Stimulated activated CD8-positive, alpha-beta memory T cell treated with anti-CD3 and anti-CD28 coated beads, Interleukin-7, amount 100 ng/mL, for 4 hours (primary cell): ENCODE results near the gene PRG2.

ENCODE experiments used
- DNase-seq, 2 donors: peaks; one replicate each; pipeline ENCODE4 v3.0.0-alpha.2; 2020; ENCODE audit warnings: low read depth in 2 of 2

Gene PRG2

DNA sequence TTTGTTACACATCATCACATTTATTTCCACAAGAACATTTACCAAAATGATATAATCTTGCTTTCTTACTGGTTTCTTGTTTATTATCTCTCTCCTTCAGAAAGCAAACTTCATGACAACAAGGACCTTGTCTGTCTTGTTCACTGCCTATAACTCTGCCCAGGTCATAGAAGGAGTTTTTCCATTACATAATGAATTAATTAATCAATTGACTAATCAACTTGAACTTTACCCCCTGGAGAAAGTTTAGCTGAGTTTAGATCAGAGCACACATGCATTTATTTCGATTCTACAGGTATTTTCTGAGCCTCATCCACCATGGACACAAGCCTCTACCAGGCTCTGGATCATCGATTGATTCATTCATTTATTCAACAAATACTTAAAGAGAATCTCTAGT, 6.3 kb upstream of the PRG2 start:
- no peak for DNase-seq

DNA sequence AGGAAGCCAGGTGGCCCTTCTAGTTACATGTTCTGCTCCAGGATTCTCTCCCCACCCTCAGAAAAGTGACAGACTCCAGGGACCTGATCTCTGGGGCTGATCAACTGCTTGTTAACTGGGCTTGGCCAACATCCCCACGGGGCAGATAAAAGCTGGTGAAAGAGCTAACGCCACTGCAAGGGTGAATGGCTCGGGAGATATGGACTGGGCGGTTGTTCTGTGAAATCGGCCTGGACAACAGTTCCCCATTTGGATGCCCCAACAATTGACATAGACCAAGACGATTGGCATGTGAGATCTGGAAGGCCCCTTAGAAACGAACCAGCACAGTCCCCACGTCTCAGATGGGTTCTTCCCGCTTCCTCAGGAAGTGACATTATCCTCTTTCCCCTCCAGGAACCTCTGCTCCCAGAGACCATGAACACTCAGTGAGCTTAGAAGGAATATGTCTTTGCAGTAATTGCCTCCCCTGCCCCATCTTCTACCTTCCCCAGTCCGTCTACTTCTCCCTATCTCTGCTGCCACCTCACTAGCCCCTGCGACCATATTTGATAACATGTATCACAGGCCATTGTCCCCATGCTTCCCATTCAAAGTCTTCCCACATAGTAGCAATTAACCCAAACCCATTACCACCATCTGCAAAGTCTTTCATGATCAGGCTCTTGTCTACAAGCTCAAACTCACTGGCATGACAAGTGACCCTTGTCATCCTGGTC, 5.6 kb upstream of the PRG2 start:
- DNase-seq: no peak

DNA sequence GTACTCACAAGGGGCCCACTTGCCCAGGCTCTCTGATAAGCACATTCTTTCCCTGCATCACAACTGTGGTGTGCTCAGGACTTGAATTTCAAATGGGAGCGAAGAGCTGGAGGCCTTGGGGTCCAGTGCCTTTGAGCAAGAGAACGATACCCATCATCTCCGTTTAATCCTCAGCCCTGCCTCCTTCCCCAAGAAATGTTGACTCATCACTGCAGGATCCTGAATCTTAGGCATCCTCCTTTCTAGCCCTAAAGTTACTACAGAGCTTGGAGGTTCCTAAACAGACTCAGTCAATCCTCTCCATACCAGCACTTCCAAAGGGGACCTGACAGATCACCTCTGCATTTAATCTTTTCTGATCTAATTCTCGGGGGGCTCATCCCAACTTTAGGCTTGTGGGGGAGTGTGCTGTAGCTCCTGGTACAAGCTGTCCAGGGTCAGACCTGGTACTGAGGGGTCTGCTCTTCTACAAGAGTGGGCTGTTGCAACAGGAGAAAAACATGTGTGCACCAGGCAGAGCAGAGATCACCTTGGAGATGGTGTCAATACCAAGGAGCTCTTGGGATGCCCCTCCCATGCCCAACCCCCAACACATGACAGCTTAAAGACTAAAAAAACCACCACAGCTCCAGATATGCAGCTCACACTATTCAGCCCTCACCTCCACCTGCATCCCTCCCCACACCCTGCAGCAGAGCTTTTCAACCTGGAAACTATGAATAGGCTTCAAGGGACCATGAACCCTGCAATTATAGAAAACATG, 3.9 kb upstream of the PRG2 start:
- DNase-seq: no peak

DNA sequence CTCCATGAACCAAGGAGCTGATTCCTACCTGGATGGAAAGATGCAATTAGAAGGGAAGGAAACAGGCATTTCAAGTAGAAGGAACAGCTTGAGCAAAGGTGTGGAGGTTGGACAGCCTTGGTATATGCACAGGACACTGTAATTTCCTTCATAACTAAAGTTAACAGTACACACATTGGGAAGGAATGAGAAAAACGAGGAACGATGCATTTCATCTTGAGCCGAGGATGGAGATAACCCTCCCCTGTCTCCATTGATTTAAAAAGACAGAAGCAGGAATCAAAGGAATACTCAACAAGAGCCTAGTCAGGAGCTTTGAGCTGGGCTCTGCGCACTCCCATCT, 2.3 kb upstream of the PRG2 start:
- DNase-seq: no peak

DNA sequence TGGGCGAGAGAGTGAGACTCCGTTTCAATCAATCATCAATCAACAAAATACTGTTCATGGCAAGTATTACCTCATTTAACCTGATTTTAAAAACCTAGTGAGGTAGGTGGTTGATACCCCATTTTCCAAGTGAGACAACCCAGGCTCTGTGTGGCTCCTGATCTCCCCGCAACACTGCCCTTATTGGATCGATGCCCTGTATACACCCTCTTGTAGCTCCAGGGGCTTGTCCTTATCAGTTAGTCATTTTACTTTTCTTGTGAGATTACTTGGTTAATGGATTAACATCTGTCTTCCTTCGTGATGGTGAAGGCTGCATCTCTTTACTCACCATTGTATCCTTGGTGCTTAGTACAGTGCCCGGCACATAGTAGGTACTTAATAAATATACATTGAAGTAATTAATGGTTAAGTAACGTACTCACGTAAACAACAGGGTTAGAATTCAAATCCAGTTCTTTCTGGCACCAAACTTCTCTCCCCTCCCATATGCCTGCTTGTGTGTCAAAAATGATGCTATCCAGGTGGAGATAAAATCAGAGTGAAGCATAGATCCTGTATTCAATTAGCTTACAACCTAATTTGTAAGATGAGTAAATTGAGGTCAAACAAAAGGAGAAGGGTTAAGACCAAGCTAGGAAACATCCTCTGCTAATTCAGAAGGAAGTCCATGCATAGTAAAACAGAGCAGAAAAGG, 1.8 kb upstream of the PRG2 start:
- no peak for DNase-seq

DNA sequence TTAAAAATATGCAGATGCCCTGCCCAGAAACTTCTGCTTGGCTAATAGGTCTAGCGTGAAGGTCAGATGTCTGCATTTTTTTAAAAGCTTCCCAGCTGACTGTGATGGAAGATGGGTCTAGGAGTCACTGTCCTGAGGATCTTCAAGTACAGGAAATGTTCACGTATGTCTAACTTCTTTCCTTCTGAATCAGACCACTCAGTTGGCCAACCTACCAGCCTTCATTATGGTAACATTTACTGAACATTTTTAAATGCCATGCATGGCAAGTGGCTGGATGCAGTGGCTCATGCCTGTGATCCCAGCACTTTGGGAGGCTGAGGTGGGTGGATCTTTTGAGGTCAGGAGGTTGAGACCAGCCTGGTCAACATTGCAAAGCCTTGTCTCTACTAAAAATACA, 1.1 kb upstream of the PRG2 start:
- DNase-seq: no peak

DNA sequence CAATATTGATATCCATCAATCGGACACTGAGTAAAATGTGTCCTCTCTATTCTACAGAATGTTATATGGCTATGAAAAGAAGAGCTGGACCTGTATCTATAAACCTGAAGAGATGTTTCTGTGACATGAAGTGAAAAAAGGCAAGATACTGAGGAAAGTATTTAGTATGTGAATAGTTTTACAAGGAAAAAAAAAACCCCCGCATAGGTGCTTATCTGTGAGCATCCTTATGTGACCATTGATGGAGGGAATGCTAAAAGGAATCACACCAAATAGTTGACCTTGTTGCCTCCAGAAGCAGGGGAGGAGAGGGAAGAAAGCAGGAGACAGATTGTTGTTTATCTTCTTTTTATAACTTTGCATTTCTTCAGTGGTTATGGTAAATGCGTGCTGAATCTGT, 661 bp upstream of the PRG2 start:
- no peak for DNase-seq

DNA sequence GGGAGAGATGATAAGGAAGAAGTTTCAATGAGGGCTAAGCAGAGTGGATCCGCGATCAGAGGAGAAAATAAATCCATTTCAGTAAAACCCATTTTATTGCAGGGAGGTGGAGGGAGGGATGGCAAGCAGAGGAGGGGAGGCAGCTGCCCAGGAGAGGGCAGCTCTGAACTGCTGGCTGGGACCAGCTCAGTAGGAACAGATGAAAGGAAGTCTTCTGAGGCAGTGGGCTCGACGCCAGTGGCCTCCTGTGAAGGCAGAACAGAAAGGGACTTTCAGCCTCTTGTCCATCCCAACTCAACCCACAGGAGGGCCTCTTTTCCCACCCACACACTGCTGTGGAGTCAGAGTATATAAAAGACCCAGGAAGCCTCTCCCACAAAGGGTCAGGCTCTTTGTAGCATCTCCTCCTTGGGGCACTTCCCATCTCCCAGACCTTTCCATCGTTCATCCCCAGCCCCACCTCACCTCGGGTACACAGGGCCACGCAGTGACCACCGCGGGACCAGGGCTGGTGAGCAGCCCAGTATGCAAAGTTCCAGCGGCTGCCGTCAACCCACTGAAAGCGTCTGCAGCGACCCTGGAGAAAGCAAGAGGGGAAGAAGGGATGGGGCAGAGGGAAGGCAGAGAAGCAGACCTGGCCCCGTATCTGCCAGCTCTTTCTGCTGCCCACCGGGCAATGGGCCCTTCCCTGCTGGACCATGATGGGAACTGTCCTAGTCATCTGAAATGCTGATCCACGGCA, 3.0 kb downstream of the PRG2 start:
- no peak for DNase-seq

DNA sequence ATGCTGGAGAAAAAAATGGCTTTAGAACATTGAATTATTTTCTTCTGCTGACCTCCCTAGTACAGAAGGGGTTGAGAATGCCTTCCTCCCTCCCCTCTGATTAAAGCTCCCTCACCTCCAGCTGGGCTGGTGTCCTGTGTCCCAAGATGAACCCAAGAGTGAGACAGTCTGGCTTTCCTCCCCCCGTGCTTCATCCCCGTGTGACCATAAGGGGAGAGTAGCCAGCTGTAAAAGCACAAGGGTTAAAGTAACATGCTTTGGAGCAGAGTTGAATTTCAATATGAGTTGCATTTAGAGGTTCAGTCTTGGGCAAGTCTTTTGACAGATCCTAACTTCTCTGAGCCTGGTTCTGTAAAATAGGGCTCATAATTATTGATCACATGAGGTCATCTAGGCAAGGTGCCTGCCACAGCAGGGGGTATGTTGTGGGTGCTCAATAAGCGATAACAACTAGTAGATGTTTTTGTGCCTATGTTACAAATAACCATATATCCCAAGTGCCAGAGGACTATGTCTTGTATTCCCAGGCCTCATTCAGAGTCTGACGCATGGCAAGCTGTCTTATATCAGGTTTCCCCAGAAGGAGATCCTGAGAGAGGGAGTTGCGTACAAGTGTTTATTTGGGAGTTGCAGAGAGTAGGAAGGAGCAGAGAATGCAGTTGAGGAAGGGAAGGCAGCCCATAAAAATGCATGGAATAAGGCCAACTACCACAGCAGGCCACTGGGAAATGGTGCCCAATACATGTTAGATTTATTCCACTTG, 4.1 kb downstream of the PRG2 start:
- no peak for DNase-seq

DNA sequence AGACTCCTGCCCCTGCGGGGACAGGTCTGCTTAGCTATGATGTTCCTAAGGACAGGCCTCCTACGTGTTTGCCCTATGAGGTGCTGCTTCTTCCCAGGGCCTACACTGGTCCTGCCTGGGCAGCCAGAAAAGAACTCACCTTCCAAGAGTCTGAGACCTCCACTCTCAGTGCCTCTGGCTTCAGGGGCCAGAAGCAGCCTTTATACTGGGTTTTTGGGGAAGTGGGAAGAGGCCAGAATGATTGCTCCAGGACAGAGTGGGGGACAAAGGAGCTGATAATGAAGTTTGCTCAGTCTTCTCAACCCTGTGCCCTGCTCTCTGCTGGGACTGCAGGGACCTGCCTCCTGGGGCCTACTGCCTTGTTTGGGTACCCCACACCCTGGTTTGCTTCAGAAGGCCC, 9.5 kb downstream of the PRG2 start, which contains the start of gene PRG3:
PRG3 (minus strand) TSS at position 176 of the 400 bp plus-strand sequence. CDS start 442 bp downstream, outside the sequence.
- no peak for DNase-seq

DNA sequence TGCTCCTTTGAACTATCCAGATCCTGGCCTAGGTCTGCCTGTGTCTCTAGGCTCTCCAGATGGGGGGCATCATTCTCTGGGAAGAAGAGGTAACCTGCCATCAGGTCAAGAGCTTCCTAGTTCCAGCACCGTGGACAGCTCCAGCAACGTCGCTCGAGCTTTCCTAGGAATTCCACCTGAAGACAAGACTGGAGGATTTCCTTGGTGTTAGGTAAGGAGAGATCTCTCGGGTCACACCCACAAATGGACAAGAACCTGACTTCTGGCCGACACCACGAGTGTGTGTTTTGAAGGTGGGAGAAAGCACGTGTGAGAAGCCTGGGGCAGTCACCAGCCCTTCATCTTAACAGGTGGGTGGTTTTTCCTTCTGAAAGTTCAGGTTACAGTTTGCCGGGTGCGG, 10.7 kb downstream of the PRG2 start:
- no peak for DNase-seq

DNA sequence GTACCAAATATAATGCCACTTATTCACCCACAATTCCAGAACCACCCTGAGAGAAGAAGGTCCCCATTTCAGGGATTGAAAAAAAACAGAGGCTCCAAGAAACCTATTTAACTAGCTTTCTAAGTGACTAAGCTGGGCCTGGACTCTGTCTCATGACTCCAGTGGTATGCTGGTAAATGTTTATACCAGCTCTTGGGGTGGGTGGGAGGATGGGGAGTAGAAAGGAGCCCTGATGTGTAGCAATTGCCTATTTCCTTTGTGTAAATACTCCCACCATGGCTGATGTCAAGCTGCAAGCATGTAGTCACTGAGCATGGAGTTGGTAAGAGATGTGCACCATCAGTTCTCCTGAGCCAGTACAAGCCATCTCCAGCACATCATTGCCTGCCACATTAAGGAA, 12.3 kb downstream of the PRG2 start:
- DNase-seq: no peak

DNA sequence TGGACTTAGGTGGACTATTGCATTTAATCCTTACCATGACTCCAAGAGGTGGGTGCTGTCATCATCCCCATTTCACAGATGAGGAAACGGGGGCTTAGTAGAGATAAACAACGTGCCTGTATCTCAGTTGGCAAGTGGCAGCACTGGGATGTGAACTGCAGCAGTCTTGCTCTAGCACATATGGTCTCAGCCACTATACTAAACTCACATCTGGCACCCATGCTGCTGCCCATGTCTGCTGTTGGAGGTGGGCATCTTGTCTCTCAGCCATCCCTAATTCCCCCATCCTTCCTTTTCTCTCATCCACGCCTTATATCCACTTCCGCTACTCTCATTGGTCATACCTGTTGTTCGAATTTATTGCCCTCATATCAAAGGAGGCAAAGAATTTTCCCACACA, 13.3 kb downstream of the PRG2 start:
- DNase-seq: no peak

DNA sequence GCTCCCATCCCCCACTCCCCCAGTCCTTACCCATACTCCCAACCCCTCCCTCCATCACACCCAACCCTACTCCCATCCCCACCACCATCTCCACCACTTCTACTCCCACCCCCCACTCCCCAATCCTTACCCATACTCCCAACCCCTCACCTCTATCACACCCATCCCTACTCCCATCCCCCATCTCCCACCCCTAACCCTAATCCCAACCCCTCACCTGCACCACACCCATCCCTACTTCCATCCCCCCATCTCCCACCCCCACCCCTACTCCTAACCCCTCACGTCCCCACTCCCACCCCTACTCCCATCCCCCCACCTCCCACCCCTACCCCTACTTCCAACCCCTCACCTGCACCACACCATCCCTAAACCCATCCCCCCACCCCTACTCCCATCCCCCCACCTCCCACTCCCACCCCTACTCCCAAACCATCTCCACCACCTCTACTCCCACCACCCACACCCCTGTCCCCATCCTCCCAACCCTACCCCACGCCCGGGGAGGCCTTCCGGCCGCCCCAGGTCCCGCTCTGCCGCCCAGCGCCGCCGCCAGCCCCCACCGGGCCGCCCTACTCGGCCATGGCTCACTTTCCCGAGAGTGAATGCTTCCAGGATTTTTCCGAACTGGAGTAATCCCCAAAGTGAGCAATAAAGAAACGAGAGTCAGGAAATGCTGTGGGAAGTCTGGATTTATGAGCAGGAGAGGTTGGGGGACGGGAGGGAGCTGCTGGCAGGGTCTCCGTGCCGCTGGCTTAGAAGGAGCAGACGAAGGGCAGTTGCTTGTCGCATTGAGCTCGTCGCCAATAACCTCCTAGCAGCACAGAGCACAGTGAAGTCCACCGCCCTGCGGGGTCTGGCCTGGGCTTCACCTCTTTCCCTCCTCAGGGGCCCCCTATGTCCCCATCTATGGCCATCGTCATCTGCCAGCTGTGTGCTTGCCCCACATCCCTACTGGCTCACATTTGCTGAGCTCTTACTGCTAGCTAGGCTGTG, 14.1 kb downstream of the PRG2 start:
- DNase-seq: no peak

DNA sequence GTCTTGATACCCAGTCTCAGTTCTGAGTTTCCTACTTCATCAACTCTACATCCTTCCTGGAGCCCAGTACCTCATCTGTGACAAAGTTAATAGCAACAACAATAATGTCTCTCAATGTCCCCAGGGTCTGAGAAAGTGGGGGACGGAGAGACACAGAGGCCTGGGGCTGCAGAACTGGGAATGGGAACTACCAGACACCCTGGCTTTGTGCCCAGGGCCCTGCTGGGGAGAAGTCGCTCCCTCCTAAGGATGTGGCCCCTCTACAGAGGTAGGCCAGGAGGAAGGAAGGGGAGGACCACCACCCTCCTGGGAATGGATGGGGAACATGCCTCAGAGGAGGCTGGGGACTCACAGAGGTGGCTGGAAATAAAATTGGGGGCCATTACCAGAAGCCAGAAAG, 15.0 kb downstream of the PRG2 start:
- no peak for DNase-seq

DNA sequence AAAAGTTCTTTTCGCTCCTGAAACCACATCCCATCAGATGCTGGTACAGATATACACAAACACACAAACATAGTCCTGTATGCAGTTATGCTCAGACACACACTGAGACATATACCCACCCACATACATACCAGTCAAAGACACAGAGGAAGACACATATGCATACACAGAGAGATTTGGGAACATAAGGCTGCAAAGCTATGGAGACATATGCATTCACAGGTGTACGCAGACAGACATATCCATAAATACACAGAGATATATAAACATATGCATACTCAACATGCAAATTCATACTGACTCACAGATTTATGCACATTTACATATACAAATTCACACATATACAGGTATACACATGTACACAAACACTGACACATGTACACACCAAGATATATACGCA, 15.5 kb downstream of the PRG2 start:
- no peak for DNase-seq

DNA sequence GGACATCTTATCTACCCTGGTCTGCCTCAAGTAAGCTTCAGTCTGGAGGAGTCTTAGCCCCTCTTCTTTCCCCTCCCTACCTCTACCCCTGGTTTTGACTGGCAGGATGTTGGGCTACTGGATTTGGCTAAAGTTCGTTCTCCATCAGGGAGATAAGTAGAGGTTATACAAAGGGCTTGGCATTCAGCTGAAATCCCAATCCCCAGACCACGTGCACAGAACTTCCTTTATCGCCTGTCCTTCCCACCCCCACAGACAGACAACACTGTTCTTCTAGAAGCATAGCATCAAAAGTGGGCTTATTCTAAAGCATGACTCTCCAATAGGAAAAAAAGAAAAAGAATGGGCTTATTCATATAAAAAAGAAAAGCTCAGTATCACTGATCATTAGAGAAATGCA, 17.3 kb downstream of the PRG2 start:
- DNase-seq: no peak

DNA sequence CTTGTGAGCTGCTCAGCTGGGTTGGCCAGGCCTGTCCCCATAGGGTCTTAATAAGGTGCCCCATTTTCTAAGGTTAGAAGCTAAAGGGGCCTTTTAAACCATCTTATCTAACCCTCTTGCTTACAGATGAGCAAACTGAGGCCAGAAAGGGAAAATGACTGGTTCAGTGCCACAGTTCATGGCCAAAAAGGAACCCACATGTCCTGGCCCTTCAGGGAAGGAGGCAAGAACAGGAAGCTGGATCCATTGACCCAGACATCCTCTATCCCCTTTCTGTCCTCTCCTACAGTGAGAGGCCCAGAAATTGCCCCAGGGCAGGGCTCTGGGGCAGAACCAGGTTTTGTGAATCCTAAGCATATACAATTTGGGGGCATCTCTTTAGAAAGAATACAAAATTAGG, 19.5 kb downstream of the PRG2 start:
- DNase-seq: no peak

DNA sequence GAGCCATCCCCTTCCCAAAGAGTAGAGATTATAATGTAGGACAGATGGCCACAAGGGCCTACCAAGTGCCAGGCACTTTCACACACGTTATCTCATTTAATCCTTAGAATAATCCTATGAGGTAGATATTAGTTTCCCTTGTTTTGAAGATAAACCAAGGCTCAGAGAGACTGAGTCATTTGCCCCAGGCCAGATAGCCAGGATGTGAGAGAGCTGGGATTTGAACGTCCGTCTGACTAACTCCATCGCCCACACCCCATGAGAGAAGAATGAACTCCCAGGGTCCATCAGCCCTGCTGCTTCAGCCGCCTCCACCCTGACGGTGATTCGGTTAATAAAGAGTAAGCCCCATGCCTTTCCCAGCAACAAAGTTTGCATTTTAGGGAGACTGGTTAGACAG, 20.2 kb downstream of the PRG2 start:
- no peak for DNase-seq

DNA sequence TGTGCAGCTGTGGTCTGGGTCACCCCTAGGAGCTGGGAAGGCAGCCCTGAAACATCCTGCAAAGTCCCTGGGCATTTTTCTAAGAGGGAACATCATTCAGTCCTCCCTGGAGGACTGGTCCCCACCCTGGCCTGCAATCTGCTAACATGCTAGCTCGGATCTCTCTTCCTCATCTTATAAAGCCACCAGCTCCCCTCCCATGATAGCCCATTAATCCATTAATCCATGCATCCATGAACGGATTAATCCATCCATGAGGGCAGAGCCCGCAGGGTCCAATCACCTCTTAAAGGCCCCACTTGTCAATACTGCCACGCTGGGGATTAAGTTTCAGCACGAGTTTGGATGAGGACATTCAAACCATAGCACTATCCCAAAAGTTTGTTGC, 21.6 kb downstream of the PRG2 start:
- no peak for DNase-seq
